Calu3 (cell line): ENCODE measurements around the gene NDUFB7. TPM values are rescaled to one million over a fixed set of nuclear protein-coding genes. Genes with fewer than 3 reads are reported as not detected.

ENCODE experiments used
- BruUV-seq: library from RNA; stranded (reverse); fragments of 400-500 nt; replicated peaks from 2 replicates; lab custom pipeline; 2021; lab: Mats Ljungman, UMichigan
- CTCF ChIA-PET: fragments of 300-600 bp; sonication (Branson Sonifier 250); formaldehyde crosslinking; loops from one replicate; lab custom pipeline; 2022; ENCODE audit warnings: antibody characterized with exemption; lab: Charles Lee
- DNase-seq: peaks from one replicate; pipeline ENCODE4 v3.0.0; 2022
- H3K27ac Mint-ChIP-seq: one replicate; pipeline ENCODE4 v1.8.0; 2022; ENCODE audit warnings: mixed read lengths; ENCODE audit not compliant: unreplicated experiment
- H3K27me3 Mint-ChIP-seq: one replicate; pipeline ENCODE4 v1.8.0; 2022; ENCODE audit warnings: mixed read lengths; ENCODE audit not compliant: unreplicated experiment
- H3K36me3 Mint-ChIP-seq: one replicate; pipeline ENCODE4 v1.8.0; 2022; ENCODE audit warnings: mild to moderate bottlenecking, moderate library complexity, mixed read lengths; ENCODE audit not compliant: insufficient read depth, unreplicated experiment
- H3K4me1 Mint-ChIP-seq: one replicate; pipeline ENCODE4 v1.8.0; 2022; ENCODE audit warnings: mild to moderate bottlenecking, low read depth, mixed read lengths; ENCODE audit not compliant: unreplicated experiment
- H3K4me3 Mint-ChIP-seq: one replicate; pipeline ENCODE4 v1.8.0; 2022; ENCODE audit warnings: mild to moderate bottlenecking, low read depth, moderate library complexity, mixed read lengths; ENCODE audit not compliant: unreplicated experiment
- H3K9me3 Mint-ChIP-seq: one replicate; pipeline ENCODE4 v1.8.0; 2022; ENCODE audit warnings: low read depth, mixed read lengths; ENCODE audit not compliant: unreplicated experiment
- CTCF ChIP-seq: fragments of 200-600 bp; IDR thresholded peaks from one replicate; pipeline ENCODE4 v1.8.0; 2022; ENCODE audit warnings: antibody characterized with exemption; ENCODE audit not compliant: unreplicated experiment
- intact Hi-C: fragments of 100-400 bp; cut with micrococcal nuclease; formaldehyde crosslinking; loops from one replicate; pipeline ENCODE4 v1.10.0; 2022; ENCODE audit not compliant: unreplicated experiment
- total RNA-seq: library from RNA; stranded (reverse); gene quantifications from 2 replicates; pipeline ENCODE4 v1.2.3, GENCODE V29; 2022

NDUFB7 gene
- total RNA-seq, 1 experiment from 2014 or later, result 107 TPM

DNA sequence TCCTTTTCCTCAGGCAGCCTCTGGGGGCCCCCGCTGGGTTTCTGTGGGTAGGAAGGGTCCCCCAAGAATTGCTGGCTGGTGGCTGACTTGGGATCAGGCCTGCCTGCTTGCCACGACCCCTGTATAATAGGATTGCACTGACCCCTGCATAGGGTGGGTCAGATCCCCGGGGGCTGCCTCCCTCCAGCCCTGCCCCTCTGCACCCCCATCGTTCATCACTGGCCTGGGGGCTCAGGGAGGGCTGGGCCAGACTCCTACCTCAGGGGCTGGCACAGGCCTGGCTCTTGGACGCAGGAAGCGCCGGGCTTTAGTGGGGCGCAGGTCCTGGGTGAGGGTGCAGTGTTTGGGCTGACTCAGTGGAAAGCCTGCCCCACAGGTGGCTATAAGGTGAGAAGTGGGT, 10.6 kb downstream of the NDUFB7 start:
- H3K9me3 Mint-ChIP-seq, result no peaks in the 10 kb centered on the region
- no peaks in the 10 kb centered on the region for H3K4me1 Mint-ChIP-seq
- CTCF ChIA-PET, result no interaction called here
- no peak overlapping the region for H3K4me3 Mint-ChIP-seq
- DNase-seq, result no peak
- no peak for TF ChIP-seq CTCF
- H3K27ac Mint-ChIP-seq, result no peak overlapping the region
- peaks cover 10% of the 10 kb centered on the region for H3K36me3 Mint-ChIP-seq
- intact Hi-C loops, result no loop called here
- no TSS peak for BruUV-seq
- no peaks in the 10 kb centered on the region for H3K27me3 Mint-ChIP-seq

- Mint-ChIP-seq H3K27ac (no peak overlapping the region), H3K9me3 (no peaks in the 10 kb centered on the region), H3K4me1 (no peaks in the 10 kb centered on the region), H3K27me3 (no peaks in the 10 kb centered on the region), H3K36me3 (peaks cover 9% of the 10 kb centered on the region), H3K4me3 (no peak overlapping the region)
- DNase-seq, result no peak
- CTCF ChIA-PET, result no interaction called here
- TF ChIP-seq CTCF, result no peak
- intact Hi-C loops, result no loop called here
- BruUV-seq, result no TSS peak
These were observed 11.1 kb downstream of the NDUFB7 start for GRCh38 chr19:14560776-14561108.

DNA sequence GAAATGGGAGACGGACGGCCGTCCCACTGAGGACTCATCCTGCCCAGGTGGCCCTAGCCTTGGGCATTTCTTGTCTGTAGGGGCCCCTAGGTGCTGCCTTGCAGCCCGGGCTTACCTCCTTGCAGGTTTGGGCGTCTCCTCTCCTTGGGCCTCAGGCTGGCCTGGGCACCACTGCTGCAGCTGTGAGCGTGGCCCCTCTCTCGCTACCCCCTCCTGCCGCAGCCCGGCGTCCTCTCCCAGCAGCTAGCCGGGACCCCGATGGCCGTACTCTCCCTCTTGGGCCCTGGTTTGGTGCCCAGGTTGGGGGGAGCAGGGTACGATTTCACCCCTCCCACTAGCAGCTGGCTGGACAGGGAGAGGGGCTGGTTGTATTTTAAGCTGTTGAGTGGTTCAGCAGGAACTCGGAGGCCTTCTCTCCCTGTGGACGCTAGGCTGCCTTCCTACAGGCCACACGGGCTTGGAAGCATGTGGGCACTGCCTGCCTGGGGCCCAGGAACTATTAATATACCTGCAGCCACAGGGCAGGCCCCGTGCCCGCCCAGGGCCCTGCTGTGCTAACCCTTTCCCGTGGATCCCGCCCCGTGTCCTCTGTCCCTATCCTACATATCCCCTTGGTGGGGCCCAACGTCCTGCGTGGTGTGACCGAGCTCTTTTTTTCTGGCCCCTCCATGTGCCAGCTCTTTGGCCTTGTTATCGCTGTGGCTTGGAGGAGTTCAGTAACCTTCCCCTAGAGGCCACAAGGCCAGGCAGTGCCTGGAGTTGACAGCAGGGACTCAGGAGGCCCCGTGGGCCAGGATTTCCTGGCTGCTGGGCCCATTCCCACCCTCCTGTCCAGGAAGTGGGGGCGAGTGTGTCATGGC, 11.7 kb downstream of the NDUFB7 start:
- intact Hi-C loops, result no loop called here
- Mint-ChIP-seq H3K4me3 (no peak overlapping the region), H3K27ac (no peak overlapping the region), H3K27me3 (no peaks in the 10 kb centered on the region), H3K9me3 (no peaks in the 10 kb centered on the region), H3K4me1 (no peaks in the 10 kb centered on the region), H3K36me3 (peaks cover 10% of the 10 kb centered on the region)
- TF ChIP-seq CTCF, result no peak
- no peak for DNase-seq
- BruUV-seq, result no TSS peak
- CTCF ChIA-PET, result no interaction called here

- Mint-ChIP-seq H3K4me3 (no peak overlapping the region), H3K27me3 (no peaks in the 10 kb centered on the region), H3K4me1 (no peaks in the 10 kb centered on the region), H3K27ac (no peak overlapping the region), H3K9me3 (no peaks in the 10 kb centered on the region), H3K36me3 (peaks cover 3% of the 10 kb centered on the region)
- CTCF ChIA-PET, result interaction anchor here (0.6 kb wide), 1 partner anchor 1520 kb away, joined by 7 read pairs; no protein-coding TSS in a partner anchor
- no peak for TF ChIP-seq CTCF
- intact Hi-C loops, result no loop called here
- no peak for DNase-seq
- no TSS peak for BruUV-seq
These were observed 13.3 kb downstream of the NDUFB7 start for GRCh38 chr19:14558370-14559066.
